ENCODE measurements around the gene NUP210L.
A peak's percentile ranks its signal among the peaks of the same experiment; 100 is the strongest.
"Not testable (repeated sequence)": the region's sequence is repeated elsewhere in the genome, so short reads cannot be mapped to it uniquely, and the experiment has no call there.

The NUP210L gene

DNA sequence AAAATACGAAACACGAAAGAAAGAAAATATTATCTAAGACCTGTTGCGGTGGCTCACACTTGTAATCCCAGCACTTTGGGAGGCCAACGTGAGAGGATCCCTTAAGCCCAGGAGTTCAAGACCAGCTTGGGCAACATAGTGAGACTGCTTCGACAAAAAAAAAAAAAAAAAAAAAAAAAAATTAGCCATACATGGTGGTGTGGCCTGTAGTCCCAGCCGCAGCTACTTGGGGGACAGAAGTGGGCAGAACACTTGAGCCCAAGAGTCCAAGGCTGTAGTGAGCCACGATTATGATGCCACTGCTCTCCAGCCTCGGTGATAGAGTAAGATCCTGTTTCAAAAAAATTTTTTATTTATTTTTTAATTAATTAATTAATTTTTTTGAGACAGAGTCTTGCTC, 167.3 kb downstream of the NUP210L start:
- DNase-seq, result no peak

DNA sequence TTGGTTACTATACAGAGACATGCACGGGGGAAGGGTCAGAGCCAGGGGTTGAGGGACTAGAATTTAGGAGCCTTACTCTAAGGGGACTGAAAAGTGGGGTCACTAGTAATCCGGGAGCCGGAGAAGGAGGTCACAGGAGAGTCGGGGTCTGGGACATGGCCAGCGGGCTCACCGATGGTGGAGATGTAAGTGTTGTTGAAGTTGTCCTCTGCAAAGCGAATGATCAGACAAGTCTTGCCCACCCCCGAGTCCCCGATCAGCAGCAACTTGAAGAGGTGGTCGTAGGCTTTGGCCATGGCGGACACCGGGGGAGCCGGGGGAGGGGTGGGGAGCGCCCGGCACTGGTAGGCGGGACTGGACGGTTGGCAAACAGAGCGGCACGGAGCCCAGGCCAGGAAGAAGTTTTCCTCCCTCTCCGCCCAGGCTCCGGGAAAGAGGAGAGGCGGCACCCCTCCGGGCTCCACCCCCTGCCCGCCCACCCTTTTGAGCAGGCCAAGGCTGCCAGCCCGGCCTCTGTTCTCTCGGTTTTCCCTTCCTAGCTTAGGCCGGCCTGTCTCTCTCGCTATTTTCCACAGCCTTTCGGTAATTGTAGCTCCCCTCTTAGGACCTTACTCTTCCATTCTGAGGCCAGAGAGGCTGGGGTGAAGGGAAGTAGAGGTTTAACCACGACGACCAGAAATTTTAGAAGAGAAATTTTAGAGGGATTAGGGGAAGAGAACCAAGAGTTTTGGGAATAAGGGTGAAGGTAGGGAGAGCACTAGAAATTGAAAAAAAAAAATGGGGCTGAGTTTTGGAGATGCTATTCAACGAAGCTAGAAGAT, 168.7 kb downstream of the NUP210L start, which contains the start of gene RAB13:
RAB13 (minus strand) TSS at position 399 of the 821 bp plus-strand sequence; CDS start at position 296, 103 bp downstream.
- DNase-seq, result peak; percentile 96

DNA sequence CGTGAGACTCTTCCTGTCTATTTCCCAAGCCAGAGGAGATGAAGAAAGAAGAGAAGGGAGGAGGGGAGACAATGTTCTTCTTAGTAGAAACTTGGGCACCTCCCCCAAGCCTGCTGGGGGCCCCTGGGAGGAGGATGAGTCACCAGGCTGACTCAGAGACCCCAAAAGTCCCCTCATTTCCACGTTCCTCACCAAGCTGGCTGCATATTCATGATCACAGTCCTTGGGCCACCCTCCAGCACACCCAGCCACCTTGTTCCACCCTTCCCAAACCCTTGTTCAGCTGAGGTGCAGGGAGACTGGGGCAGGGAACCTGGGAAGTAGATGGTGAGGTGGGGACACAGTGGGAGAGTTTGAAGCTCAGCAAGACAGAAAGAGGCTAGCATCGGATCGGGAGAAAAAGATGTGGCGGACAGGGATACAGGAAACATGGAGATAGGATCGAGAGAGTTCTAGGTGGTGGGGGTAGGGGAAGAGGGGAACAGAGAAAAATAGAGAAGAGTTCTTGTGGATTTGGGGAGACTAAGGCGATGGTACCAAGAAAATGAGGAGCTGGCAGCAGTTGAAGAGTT, 169.4 kb downstream of the NUP210L start:
- DNase-seq, result no peak

DNA sequence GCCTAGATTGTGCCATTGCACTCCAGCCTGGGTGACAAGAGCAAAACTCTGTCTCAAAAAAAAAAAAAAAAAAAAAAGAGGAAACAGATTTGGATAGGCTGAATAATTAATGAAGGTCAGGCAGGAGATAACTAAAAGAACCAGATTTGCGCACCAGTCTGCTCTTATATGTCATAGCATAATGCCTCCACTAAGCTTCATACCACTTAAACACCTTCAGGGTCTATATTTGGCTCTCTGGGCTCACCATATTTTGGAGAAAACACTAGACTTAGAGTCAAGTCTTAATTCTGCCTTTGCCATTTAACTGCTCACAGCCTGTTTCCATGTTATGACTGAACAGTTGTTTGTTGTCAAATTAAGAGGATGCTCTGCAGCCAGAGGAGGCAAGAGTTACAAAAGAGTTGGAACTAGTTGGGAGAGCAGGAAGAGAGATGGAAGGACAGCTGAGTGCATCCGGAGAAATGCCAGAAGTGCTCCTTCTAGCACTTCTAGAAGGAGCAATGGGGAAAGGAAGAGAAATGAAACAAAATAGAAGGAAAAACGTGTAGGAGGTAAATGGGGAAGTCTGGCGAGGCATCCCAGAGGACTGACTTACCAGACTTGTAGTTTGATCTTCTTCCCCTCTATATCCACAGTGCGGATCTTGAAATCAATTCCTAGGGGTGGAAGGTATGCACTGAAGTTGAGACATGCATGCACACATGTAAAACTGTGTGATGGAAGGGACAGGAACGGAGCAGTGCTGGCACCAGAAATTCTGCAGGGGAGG, 170.6 kb downstream of the NUP210L start:
- DNase-seq, result no peak

DNA sequence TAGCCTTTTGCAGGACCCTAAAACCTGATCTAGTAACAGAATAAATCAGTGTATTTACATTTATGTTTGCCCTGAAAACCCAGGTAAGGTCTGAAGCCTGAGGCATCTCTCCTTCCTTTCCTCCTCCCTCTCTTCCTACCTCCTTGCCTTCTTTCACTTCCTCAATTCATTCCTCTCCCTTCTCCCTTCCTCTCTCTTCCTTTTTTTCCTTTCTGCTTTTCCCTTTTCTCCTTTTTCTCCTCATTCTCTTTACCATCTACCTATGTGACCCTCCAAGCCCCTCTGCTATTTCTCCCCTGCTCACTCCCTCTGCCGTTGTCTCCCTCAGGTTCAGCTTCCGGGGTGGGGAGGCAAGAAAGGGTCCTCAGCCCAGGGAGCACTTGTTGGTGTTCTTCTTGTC, 173.1 kb downstream of the NUP210L start:
- not testable (repeated sequence) for DNase-seq

DNA sequence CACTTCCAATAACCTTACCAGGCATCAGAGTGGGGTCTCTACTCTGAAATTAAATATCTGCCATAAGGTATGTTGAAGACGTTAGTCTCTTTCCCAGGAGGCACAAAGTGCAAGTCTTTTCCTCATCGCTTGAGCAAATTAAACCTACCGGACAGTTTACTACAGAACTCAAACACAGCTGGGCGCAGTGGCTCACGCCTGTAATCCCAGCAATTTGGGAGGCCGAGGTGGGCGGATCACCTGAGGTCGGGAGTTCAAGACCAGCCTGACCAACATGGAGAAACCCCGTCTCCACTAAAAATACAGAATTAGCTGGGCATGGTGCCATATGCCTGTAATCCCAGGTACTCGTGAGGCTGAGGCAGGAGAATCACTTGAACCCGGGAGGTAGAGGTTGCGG, 175.8 kb downstream of the NUP210L start:
- DNase-seq, result not testable (repeated sequence)

DNA sequence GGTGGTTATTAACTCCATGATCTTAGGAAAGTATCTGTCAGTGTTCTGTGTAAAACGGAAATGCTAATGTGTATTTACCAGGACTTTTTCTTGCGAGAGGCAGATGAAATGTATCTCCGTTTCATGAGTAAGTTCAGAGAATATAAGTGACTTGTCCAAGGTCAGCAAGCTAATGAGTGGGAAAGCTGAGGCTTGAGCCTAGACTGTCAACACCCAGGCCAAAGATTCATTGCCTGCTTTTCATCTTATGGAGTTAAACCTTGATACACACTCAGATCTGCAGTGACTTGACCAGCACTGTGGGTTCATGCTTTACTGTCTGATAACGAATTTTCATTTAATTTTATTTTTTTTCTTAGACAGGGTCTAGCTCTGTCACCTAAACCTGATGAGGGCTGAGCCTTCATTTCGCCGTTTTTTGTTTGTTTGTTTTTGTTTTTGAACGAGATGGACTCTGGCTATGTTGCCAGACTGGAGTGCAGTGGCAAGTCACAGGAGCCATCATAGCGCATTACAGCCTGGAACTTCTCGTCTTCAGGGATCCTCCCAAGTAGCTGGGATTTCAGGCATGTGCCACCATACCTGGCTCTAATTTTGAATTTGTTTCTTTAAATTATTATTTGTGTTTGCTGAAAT, 176.5 kb downstream of the NUP210L start:
- no peak for DNase-seq

DNA sequence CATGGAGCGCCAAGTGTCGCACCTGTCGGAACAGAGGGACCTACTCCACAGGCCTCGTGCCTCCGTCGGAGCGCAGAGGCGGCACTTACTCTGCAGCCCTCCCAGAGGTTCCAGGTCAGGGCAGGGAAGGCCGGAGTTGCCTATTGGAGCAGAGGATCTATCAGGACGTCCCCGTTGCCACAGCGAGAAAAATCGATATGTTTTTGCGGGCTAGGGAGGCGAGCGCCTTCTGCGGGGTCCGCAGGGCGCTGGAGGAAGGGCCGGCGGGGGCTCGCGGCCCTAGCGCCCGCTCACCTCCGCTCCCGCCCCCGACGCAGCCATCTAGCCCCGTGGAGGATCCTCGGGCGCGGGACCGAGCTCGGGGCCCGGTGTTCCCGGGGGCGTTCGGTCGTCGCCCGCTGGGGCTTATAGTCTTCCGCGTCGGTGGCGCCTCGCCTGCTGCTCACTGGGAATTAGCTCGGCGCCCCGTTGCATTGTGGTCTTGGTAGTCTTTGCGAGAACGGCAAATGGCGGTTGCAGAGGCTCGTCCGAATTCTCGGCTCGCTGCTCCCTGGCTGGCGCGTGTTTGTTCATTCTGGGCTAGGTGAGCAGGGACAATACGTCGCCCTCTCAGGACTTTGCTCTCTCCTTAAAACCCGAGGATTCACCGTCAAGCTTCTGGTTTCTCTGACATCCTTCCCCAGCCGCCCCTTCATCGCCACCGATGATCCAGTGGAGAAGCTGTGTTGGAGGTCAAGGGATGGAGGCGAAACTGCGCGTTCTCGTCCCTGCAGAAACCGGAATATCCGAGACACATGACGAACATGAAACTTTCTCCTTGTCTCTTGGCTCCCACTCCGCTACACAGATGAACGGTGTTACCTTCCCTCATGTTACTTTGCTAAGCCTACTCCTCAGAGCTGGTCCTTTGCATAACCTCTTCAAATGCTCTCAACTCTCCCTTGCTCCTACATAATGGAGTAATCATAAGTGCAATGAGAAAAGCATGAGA, 177.3 kb downstream of the NUP210L start, which contains the start of gene JTB:
JTB (minus strand) TSS at position 425 of the 991 bp plus-strand sequence; CDS start at position 3, 422 bp downstream.
- peak; percentile 91 for DNase-seq

DNA sequence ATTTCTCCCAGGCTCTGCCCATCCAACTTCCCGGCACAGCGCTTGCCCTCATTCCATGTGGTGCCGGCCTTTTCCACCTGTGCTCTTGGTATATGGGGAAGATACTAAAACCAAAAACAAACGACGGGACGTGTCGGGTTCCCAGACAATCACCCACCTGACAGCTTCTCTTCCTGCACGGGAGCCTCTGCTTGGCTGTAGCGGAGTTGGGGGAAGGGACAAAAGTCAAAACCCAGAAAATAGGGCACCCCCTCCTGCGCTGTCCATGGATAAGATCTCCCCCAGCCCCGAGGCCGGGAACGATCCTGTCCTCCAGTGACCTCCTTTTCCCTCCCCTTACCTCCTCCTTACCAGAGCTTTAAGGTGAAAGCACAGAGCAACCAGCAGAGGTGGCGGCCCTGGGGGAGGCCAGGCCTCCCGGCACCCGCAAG, 178.0 kb downstream of the NUP210L start:
- DNase-seq, result no peak

DNA sequence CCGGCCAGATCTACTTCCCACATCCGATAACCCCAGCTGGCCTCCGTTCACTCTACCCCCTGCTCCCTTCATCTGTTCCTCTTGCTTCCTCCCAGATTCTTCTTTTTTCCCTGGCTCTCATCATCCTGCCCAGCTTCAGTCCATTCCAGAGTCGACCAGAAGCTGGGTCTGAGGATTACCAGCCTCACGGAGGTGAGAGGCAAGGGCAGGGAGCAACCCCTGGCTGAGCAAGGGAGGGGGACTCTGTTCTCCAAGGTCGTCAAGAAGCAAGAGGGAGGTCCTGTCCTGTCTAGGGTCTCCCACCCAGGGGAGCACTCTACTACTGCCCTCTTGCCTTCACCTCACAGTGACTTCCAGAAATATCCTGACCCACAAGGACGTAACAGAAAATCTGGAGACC, 181.3 kb downstream of the NUP210L start:
- no peak for DNase-seq

DNA sequence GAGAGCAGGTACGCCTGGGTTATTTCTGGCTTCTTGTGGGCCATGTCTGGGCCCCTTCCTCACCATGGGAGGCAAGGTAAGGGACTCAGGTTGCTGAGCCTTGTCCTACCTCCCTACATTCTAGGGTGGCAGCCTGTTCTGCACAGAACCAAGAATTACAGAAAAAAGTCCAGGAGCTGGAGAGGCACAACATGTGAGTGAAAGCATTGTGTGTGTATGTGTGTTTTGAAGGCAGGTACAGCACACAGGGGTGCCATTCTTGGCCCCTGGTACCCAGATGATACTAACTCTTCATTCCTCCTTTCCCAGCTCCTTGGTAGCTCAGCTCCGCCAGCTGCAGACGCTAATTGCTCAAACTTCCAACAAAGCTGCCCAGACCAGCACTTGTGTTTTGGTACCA, 181.8 kb downstream of the NUP210L start:
- no peak for DNase-seq

DNA sequence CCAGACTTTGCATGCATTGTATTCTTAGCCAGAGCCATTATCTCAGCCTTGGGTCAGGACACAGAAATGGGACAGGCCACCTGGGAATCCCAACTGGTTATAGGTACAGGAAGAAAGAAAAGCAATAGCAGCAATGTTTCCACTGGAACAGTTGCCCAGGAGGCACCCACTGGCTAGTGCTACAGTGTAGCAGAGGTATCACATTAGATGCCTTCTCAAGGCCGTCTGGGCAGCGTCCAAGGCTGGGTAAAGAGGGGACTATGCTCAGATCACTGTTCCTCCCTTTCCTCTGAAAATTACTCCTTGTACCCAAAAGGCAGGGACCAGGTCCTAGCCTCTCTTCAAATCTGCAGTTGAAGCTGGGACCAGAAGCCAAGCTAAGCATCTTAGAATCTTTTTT, 184.5 kb downstream of the NUP210L start:
- no peak for DNase-seq

DNA sequence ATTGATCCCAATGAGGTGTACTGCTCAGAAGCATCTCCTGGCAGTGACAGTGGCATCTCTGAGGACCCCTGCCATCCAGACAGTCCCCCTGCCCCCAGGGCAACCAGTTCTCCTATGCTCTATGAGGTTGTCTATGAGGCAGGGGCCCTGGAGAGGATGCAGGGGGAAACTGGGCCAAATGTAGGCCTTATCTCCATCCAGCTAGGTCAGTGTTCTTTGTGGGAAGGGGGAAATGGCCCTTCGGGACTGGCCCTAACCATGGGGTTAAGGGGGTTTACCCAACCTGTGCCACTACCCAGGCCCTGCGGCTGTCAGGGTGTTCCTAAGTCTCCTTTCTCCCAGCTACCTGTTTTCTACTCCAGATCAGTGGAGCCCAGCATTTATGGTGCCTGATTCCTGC, 185.9 kb downstream of the NUP210L start:
- no peak for DNase-seq

DNA sequence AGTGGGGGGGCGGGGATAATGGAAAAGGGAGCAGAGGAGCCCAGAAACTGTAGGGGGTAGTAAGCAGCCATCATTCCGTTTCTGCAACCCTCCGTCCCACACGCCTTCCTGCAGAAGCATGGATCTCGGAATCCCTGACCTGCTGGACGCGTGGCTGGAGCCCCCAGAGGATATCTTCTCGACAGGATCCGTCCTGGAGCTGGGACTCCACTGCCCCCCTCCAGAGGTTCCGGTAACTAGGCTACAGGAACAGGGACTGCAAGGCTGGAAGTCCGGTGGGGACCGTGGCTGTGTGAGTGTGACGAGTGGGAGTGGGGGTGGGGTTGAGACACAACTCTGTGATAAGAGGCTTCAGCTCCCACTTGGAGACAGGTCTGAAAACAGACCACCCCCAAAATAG, 186.5 kb downstream of the NUP210L start:
- DNase-seq, result no peak

DNA sequence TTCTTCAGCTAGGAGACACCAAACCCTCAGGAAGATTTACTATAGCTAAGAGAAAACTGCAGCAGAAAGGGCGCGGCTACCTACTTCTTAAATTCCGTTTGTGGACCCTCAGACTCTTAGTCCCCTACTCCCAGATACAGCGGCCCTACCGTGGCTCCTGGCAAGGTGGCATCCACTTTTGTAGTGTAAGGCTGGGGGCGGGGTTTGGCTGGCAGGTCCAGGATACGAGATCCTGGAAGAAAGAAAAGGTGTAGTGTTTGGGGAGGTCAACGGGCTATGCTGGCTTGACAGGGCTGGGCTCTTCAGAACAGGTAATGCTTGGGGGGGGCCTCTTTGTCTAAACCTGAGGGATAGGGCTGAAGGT, 186.9 kb downstream of the NUP210L start:
- no peak for DNase-seq

DNA sequence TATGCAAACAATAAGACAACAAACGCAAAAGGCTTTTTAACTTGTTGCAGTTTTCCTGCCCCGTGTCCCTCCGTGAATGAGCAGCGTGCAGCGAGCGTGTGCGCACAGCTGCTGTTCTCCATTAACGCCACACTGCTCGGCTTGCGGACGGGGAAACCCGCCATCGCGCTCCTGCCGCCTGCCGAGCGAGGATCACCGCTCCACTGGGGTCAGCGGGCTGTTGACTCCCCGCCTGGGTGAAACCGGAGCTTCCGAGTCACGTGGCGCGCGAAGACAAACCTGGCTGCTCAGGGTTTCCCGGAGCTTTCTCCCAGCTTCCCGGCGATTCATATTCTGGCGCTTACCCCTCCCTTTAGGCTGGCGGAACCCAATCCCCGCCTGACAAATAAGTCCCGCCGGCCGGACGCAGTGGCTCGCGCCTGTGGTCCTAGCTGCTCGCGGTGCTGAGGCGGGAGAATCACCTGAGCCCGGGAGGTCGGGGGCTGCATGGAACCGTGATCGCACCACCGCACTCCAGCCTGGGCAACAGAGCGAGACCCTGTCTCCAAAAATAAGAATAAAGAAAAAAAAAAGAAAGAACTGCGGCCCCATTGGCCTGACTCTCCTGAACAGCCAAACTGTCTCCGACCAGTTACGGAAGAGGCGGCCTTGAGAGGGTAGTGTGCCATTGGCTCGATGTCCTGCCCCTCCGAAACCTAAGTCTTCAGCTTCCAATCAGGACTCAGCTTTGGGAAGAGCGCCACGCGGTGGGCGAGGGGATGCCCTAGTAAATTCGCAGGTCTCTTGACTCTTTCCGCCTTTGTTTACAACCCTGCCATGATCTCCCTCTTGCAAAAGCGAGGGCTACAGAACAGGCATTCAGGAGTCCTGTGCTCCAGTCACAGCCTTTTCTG, 187.5 kb downstream of the NUP210L start, which contains the start of gene CREB3L4:
CREB3L4 (plus strand) TSS at position 796 of the 893 bp plus-strand sequence. CDS start 624 bp downstream, outside the sequence.
- DNase-seq, result peak; percentile 98

DNA sequence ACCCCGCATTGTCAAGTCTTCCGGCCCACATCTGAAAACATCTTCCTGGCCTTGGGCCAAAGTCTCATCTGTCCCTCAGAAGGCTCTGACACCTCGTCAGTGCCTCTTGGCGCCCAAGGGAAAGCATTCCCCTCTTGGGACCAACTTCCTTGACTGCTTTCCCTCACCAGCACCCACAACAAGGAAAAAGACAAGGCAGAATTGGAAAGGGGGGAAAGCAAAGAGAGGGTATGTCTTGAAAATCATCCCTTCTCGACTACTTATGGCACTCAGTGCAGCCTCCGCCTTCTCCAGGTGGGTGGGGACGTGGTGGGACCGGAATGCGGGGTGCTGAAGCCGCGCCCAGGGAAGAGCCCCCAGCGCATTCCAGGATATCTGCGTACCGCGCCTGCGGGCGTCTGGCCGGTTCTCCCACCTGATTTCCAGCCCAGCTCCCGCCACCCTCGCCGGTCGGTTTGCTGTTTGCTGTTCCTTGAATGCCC, 191.0 kb downstream of the NUP210L start:
- DNase-seq, result peak; percentile 97

DNA sequence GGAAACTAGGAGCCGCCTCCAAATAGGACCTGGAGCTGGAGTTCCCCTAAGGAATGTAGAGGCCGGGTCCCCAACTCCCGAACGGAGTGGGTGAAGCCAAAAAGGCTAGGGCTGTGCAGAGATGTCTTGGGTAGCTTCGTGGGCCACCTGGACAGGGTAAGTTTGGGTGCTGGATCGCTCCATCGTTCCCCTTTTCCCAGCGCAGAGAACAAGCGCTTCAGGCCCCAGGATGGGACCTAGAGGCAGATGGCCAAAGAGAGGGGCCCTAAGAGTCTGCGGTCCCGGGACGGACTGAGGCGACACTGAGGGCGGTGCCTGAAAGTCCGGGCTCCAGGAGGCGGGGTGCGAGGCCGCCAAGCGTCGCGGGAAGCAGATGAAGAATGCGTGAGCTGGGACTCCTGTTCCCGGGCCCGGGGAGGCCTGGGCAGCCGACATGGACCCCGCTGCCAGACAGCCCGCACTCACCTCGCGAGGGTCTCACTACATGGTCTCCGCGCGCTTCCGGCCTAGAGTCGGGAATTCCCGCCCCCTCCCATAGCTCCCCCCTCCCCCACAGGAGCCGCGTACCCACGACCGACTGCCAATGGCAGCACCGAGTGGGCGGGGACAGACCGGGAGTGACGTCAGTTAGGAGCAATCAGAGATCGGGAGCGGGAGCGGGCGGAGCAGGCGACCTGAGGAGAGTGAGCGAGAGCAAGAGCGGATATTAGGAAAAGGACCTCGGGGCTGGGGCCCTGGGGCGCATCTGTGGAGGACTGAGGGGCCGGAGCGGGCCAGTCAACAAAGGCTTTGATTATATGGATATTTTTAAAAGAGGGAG, 191.6 kb downstream of the NUP210L start, which contains the start of gene SLC39A1:
SLC39A1 (minus strand) TSS at position 508 of the 820 bp plus-strand sequence. CDS start 822 bp downstream, outside the sequence.
- DNase-seq, result peak; percentile 100

Measured in islet precursor cell (in vitro differentiated cells).